Cerebellar nuclear complex (tissue), 1 donor: Measurements from ENCODE around the gene ZNF350.
"Not testable (repeated sequence)": the region's sequence is repeated elsewhere in the genome, so short reads cannot be mapped to it uniquely, and the experiment has no call there.

Experiments
- DNase-seq, 2 experiments: peaks; one replicate each; lab custom pipeline; 2025; lab: John Stamatoyannopoulos, UW

Gene ZNF350

DNA sequence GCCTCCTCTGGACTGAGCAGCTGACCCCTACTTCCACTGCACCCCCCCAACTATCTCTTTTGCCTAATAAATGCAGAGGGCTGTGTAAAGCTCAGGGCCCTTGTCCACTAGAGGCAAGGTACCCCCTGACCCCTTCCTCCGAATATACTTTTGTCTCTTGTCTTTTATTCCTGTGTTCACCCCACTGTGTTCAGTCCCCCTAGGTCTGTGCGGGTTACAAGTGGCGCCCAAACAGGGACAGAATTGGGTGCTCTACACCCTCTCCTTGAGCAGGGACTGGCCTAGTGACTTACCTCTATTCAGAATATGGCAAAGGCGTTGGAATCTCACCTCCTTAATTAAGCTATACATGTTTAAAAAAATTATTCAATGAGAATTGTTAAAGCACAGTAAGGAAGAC is 15.0 kb downstream of the ZNF350 start:
- DNase-seq = no peak

DNA sequence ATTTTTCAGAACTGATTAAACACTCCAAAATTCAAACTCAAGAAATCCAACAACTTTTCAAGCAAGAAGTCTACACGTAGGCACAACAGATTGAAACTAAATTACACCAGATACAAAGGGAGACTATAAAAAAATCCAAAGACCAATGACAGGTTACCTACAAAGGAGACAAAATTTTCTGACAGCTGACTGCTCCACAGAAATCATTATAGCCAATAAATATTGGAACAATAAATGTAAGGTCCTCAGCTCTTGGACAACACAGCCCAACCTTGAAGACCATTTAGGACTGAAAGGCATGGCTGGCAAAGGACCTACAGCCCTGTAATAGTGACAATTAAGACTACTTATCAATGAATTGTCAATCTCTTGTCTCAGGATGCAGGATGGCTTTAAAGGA is 15.9 kb downstream of the ZNF350 start:
- DNase-seq = no peak

DNA sequence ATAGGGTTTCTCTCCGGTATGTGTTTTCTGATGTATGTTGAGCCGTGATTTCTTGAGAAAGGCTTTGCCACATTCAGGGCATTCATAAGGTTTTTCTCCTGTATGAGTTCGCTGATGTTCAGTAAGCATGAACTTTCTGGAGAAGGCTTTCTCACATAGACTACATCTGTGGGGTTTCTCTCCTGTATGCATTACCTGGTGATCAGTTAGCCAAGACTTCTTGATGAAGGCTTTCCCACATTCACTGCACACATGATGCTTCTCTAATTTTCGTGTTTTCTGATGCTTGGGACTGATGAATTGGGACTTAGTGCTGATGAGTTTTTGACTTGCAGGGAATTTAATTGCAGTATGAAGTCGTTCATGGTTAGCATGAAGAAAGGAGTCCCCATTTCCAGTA is 21.1 kb downstream of the ZNF350 start:
- no peak for DNase-seq

DNA sequence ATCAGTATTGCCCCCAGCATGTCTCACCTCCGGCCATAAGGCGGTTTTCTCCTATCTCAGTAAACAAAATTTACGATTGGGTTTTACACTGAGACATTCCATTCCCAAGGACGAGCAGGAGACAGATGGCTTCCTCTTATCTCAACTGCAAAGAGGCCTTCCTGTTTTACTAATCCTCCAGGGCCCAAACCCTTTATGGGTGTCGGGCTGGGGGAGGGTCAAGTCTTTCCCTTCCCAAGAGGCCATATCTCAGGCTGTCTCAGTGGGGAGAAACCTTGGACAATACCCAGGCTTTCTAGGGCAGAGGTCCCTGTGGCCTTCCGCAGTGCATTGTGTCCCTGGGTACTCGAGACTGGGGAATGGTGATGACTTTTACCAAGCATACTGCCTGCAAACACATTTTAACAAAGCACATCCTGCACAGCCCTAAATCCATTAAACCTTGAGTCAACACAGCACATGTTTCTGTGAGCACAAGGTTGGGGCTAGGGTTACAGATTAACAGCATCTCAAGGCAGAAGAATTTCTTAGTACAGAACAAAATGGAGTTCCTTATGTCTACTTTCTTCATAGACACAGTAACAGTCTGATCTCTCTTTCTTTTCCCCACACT is 25.9 kb downstream of the ZNF350 start:
- not testable (repeated sequence) for DNase-seq

DNA sequence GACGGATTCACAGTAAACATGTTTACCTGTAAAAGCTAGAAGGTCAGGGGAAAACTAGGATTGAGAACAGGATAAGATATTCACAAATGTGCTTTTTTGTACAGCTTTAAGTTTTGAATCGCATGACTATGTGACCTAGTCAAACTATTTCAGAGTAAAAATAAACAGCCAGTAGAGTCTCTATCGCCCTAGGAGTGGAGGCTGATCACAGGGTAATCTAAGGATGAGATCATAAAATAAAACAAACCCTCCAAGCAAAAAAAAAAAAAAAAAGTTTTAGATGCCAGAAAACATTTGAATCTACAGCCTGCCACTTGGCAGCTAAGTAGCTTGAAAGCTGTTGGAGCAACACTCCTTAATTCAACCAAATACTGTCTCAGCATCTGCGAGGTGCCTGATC is 26.8 kb downstream of the ZNF350 start:
- no peak for DNase-seq

DNA sequence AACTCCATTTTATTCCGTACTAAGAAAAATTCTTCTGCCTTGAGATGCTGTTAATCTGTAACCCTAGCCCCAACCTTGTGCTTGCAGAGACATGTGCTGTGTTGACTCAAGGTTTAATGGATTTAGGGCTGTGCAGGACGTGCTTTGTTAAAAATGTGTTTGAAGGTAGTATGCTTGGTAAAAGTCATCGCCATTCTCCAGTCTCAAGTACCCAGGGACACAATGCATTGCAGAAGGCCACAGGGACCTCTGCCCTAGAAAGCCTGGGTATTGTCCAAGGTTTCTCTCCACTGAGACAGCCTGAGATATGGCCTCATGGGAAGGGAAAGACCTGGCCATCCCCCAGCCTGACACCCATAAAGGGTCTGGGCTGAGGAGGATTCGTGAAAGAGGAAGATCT is 28.8 kb downstream of the ZNF350 start:
- not testable (repeated sequence) for DNase-seq

DNA sequence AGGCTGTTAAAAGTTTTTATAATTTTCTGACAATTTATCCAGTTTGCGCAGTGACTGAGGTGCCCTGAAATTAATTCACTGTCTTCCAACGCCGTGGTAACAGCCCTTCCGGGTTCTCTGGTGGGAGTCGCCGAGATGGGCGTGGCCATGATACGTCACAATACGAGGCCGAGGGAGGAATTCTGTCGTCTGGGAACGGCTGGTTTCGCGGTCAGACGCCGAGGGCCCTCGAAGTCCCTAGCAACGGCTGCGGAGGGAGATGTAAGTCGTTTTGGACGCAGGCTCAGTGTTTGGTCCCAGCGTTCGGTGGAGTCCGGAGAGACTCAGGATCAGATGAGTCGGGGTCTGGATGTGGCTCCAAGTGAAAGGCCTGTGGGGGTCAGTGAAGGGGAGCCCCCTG is 37.7 kb downstream of the ZNF350 start:
- peak in 1 of 2 experiments; percentile 14 for DNase-seq

DNA sequence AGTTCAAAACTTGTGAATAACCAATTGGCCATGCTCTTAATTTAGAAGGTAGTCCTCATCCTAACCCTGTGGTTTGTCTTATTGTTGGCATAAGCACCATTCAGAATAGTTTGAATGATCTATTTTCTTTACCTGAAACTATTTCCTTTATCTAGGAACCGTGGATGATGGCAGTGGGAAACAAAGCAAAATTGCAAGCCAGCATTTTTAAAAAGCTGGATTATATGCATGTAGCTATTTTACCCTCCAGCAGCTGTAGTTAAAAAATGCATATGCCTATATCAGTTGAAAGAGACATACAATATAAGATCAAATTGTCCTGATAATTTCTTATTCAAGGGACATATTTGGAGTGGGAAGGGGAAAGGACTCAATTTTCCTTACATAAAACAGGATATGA is 40.0 kb downstream of the ZNF350 start:
- no peak for DNase-seq

DNA sequence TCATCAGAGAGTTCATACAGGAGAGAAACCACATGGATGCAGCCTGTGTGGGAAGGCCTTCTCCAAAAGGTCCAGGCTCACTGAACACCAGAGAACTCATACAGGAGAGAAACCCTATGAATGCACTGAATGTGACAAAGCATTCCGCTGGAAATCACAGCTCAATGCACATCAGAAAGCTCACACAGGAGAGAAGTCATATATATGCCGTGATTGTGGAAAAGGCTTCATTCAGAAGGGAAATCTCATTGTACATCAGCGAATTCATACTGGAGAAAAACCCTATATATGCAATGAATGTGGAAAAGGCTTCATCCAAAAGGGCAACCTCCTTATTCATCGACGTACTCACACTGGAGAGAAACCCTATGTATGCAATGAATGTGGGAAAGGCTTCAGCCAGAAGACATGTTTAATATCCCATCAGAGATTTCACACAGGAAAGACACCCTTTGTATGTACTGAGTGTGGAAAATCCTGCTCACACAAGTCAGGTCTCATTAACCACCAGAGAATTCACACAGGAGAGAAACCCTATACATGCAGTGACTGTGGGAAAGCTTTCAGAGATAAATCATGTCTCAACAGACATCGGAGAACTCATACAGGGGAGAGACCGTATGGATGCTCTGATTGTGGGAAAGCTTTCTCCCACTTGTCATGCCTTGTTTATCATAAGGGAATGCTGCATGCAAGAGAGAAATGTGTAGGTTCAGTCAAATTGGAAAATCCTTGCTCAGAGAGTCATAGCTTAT is 41.7 kb downstream of the ZNF350 start:
- DNase-seq = no peak

DNA sequence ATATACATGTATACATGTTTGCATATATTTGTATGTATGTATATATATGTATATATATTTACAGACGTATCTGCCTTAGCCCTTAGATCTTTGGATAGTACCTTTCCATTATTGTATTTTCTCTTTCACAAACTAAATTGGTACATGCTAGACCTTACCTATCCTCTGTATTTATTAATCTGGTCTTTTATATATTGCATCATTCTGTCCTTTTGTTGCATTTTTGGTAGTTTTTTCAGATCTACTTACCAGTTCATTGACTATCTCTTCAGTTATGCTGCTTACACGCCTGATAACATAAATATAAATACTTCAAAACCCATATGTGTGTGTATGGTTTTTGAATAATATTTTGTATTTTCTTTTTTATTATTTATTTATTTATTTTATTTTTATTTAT is 47.7 kb downstream of the ZNF350 start:
- no peak for DNase-seq

DNA sequence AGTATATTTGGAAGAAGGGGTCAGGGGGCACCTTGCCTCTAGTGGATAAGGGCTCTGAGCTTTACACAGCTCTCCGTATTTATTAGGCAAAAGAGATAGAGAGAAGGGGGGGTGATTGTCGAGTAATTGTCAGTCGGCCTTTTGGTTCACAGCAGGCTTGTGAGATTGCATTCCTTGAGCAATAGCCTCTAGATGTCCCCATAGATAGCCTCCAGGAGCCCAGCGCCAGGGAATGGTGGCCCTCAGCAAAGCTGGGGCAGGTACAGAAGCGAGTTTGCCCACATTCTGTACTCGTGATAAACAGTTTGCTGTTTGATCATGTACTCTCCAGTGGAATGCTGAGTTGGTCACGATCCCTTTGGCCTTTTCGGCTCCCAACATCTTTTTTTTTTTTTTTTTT is 54.7 kb downstream of the ZNF350 start:
- DNase-seq = no peak

DNA sequence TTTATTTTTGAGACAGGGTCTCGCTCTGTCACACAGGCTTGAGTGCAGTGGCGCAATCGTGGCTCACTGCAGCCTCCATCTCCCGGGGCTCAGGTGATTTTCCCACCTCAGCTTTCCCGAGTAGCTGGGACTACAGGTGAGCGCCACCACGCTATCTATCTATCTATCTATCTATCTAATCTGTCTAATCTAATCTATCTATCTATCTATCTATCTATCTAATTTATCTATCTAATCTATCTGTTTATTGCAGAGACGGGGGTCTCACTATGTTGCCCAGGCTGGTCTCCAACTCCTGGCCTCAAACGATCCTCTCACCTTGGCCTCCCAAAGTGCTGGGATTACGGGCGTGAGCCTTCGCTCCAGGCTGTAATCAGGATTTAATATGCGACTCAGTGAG is 58.8 kb downstream of the ZNF350 start:
- no peak for DNase-seq

DNA sequence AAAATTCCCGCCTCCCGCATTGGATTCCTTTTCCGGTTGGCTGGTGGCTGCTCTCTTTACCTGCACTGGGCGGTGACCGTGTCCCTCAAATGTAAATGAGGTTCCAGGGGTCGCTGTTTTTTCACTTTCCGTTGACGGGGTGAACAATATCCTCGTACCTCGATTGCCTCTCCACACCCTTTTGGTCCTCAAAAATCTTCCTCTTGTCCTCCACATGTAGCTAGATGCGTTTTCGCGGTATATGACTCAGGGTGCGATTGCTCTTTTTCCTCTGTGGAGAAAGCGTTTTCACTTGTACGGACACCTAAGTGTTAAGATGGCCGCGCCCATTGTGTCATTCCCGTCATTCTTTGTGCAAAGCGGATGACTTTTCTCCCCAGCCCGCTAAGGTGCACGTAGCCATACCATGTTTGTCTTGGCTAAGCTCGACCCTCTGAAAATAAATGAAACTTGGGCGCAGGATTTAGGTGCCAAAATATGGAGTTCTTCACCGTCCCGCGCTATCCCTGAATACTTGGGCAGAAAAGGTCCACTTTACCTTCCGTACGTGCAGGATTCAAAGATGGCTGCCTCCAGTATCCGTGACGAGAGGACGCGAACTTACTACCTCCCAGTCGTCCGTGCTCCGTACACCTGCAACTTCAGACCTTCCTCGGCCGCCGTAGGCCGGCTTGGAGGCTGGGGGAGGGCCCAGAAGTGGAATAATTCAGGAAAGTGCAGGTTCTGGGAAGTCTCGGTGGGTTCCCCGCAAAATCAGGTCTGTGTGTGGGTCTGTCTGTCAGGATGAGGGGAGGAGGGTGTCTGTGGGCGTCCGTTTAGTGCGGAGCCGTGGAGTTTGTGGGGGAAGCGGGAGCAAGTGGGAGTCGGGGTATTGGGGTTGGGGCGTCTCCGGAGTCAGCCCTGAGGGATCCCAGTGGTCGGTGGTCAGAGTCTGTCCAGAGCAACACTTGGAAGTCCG is 59.6 kb downstream of the ZNF350 start, which contains the start of gene ZNF613:
ZNF613 (plus strand) TSS at position 689 of the 958 bp plus-strand sequence. CDS start 8,749 bp downstream, outside the sequence.
- peak; percentile 21 to 91 for DNase-seq

DNA sequence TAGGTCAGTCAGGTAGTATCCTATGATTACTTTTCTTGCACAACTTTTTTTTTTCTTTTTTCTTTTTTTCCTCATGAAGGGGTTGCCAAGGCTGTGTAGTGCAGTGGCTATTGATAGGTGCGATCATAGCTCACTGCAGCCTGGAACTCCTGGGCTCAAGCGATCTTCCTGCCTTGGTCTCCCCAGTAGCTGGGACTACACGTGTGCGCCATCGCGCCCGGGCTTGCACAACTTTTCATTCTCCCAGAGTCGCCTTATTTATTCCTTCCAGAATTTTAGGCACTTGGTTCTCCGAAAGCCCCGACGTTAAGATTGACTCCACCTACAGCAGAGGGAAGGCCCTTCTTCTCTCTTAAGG is 60.2 kb downstream of the ZNF350 start:
- DNase-seq = no peak

DNA sequence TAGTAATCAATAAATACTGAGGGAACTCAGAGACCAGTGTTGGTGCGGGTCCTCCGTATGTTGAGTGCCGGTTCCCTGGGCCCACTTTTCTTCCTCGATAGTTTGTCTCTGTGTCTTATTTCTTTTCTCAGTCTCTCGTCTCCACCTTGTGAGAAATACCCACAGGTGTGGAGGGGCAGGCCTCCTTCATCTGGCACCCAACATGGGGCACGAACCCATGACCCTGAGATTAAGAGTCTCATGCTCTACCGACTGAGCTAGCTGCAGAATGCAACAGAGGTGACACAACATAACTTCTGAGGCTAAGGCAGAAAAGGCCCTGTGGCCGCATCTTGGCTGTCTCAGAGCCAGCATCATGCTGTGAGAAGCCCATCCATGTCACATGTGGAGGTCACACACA is 64.7 kb downstream of the ZNF350 start:
- no peak for DNase-seq

DNA sequence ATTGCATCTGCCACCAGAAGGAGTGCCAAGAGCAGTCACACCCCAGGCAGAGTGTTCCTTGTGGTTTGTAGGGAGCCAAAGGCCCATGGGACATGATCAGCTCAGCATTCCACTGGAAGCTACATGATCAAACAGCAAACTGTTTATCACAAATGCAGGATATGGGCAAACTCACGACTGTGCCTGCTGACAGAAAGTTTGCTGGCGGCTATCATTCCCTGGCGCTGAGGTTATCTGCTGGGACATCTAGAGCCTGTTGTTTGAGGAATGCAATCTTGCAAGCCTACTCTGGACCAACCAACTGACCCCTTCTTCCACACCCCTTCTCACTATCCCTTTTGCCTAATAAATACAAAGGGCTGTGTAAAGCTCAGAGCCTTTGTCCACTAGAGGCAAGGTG is 67.0 kb downstream of the ZNF350 start:
- no peak for DNase-seq

DNA sequence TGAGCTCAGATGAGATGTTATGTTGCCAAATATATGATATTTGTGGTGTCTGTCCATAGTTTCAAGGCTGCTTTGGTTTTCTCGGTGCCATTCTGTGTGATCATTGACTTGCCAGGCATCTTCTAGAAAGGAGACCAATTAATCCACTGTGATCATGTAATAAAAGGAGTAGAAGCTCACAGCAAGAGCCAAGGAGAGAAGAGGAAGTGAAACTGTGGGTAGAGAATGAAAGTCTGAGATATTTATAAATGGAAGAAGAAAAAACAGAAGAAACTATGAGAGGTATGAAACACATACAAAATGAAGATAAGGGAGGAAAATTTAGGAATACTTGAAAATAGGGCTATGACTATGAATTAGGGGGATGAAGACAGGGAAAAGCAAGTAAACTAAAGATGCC is 70.5 kb downstream of the ZNF350 start:
- DNase-seq = no peak

DNA sequence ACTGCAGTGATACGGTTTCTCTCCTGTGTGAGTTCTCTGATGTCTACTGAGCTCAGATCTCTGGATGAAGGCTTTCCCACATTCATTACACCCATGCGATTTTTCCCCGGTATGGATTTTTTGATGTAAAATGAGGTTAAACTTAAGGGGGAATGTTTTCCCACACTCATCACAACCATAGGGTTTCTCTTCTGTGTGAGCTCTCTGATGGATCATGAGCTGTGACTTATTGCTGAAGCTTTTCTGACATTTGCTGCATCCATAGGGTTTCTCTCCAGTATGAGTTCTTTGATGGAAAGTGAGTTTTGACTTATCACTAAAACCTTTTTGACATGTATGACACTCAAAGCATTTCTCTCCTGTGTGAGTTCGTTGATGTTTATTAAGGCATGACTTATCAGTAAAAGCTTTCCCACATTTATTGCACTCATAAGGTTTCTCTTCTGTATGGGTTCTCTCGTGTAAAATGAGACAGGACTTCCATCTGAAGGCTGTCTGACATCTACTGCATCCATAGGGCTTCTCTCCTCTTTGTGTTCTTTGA is 71.2 kb downstream of the ZNF350 start:
- no peak for DNase-seq
